NCI-H524 treated with DMSO at 0.1 percent for 48 hours (cell line): Measurements from ENCODE around the gene STK24.
"Not testable (repeated sequence)": the region's sequence is repeated elsewhere in the genome, so short reads cannot be mapped to it uniquely, and the experiment has no call there.

ENCODE experiments used
- DNase-seq: peaks from one replicate; lab custom pipeline; 2025; lab: John Stamatoyannopoulos, UW

Gene STK24

GRCh38 chr13:98582947-98583346 lies 6.0 kb upstream of the STK24 start:
- DNase-seq = no peak

- DNase-seq = peak; percentile 78
These were observed 5.2 kb upstream of the STK24 start for GRCh38 chr13:98581971-98582702.

GRCh38 chr13:98581381-98581780 lies 4.5 kb upstream of the STK24 start:
- no peak for DNase-seq

GRCh38 chr13:98580420-98580819 lies 3.5 kb upstream of the STK24 start:
- DNase-seq = no peak

GRCh38 chr13:98577836-98578285 lies 954 bp upstream of the STK24 start:
- DNase-seq = no peak

- DNase-seq = no peak
These were observed 534 bp downstream of the STK24 start for GRCh38 chr13:98576200-98576945.

- no peak for DNase-seq
These were observed 1.1 kb downstream of the STK24 start for GRCh38 chr13:98575904-98576199.

GRCh38 chr13:98575009-98575903 lies 1.7 kb downstream of the STK24 start:
- no peak for DNase-seq

- peak; percentile 78 for DNase-seq
These were observed 4.8 kb downstream of the STK24 start for GRCh38 chr13:98571955-98572662.

- DNase-seq = no peak
These were observed 6.0 kb downstream of the STK24 start for GRCh38 chr13:98570929-98571372.

- not testable (repeated sequence) for DNase-seq
These were observed 7.2 kb downstream of the STK24 start for GRCh38 chr13:98569494-98570367.

GRCh38 chr13:98568918-98569317 lies 8.0 kb downstream of the STK24 start:
- DNase-seq = no peak

GRCh38 chr13:98567140-98567539 lies 9.8 kb downstream of the STK24 start:
- DNase-seq = no peak

- no peak for DNase-seq
These were observed 11.0 kb downstream of the STK24 start for GRCh38 chr13:98565726-98566565.

- DNase-seq = no peak
These were observed 12.7 kb downstream of the STK24 start for GRCh38 chr13:98564204-98564603.

GRCh38 chr13:98563071-98563470 lies 13.8 kb downstream of the STK24 start:
- DNase-seq = no peak

- DNase-seq = no peak
These were observed 17.7 kb downstream of the STK24 start for GRCh38 chr13:98559169-98559568.

GRCh38 chr13:98557937-98558792 lies 18.7 kb downstream of the STK24 start:
- peak; percentile 42 for DNase-seq
